Osteoblast (primary cell): ENCODE measurements around the gene EPS8. TPM values are rescaled to one million over a fixed set of nuclear protein-coding genes. Genes with fewer than 3 reads are reported as not detected.

Source experiments
- DNase-seq: peaks from one replicate; pipeline ENCODE4 v3.0.0; 2011; ENCODE audit warnings: low spot score, mixed read lengths; ENCODE audit not compliant: insufficient read length; ENCODE audit errors: missing footprints
- H2AFZ ChIP-seq: 2 replicates; pipeline ENCODE4 v1.6.0; 2011; ENCODE audit warnings: mild to moderate bottlenecking, low read length
- H3K27ac ChIP-seq: 2 replicates; pipeline ENCODE4 v1.5.1; 2011; ENCODE audit warnings: mild to moderate bottlenecking, low read depth, low read length, moderate library complexity
- H3K27me3 ChIP-seq: 2 replicates; pipeline ENCODE4 v1.6.0; 2012; ENCODE audit warnings: mild to moderate bottlenecking, control low read depth, inconsistent platforms, low read length, moderate library complexity; ENCODE audit not compliant: insufficient read depth
- H3K36me3 ChIP-seq: 2 replicates; pipeline ENCODE4 v1.5.1; 2011; ENCODE audit warnings: mild to moderate bottlenecking, low read length, control low read depth, moderate library complexity; ENCODE audit not compliant: insufficient read depth
- H3K4me1 ChIP-seq: 2 replicates; pipeline ENCODE4 v1.5.1; 2011; ENCODE audit warnings: mild to moderate bottlenecking, low read length, control low read depth, moderate library complexity; ENCODE audit not compliant: insufficient read depth
- H3K4me2 ChIP-seq: 2 replicates; pipeline ENCODE4 v1.6.0; 2011; ENCODE audit warnings: mild to moderate bottlenecking, low read length; ENCODE audit not compliant: insufficient read depth
- H3K4me3 ChIP-seq: fragments of 200-600 bp; sonication (generic); 3 replicates; pipeline ENCODE4 v1.5.1; 2012; ENCODE audit warnings: mild to moderate bottlenecking, low read length, inconsistent platforms; ENCODE audit not compliant: insufficient read depth
- H3K79me2 ChIP-seq: 2 replicates; pipeline ENCODE4 v1.6.0; 2012; ENCODE audit warnings: mild to moderate bottlenecking, low read length, control low read depth, inconsistent platforms; ENCODE audit not compliant: insufficient read depth
- H3K9me3 ChIP-seq: 2 replicates; pipeline ENCODE4 v1.5.1; 2011; ENCODE audit warnings: low read depth, low read length, control low read depth
- H4K20me1 ChIP-seq: 2 replicates; pipeline ENCODE4 v1.6.0; 2012; ENCODE audit warnings: mild to moderate bottlenecking, low read length, control low read depth; ENCODE audit not compliant: insufficient read depth
- total RNA-seq: library from RNA; depleted of rRNA; stranded (reverse); fragments of >200 nt; gene quantifications from 2 replicates; pipeline ENCODE4 v1.2.3, GENCODE V29; 2012
- TF ChIP-seq, protein P1 (sequence below): IDR thresholded peaks from 2 replicates; pipeline ENCODE4 v1.5.1; 2011; ENCODE audit warnings: mild to moderate bottlenecking, low read depth, low read length, moderate library complexity; ENCODE audit errors: extremely low read depth

The EPS8 gene
- total RNA-seq, 1 donor, result 160 TPM

DNA sequence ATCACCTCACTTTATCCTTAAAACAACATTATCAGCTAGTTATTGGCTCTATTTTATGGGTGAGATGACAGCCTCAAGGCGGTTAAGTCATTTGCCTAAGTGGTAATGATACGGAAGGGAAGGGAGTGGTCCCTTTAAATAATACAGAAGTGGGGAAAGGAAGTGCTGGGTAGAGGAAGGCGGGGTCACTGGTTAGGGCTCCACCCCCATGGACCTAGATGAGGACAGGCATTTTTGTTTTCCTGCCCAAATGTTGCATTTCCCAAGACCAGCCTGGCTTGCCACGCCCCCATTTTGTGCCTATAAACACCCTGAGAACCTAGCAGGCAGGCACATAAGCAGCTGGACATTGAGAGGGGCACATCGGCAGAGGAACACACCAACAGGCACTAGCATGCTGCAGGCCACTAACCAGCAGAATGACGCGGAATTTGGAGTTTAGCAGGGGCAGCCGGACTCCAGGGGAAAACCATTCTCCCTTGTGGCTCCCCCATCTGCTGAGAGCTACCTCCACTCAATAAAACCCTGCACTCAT, 100.9 kb downstream of the EPS8 start:
- peak overlapping the region; percentile 56 for H3K4me3 ChIP-seq
- H3K27ac ChIP-seq, result peak overlapping the region; percentile 85
- H3K36me3 ChIP-seq, result no peaks in the 10 kb centered on the region
- peaks cover 98% of the 10 kb centered on the region for H3K79me2 ChIP-seq
- H4K20me1 ChIP-seq, result no peaks in the 10 kb centered on the region
- no peak for DNase-seq
- H3K4me2 ChIP-seq, result peak overlapping the region; percentile 80
- no peaks in the 10 kb centered on the region for H3K9me3 ChIP-seq
- H2AFZ ChIP-seq, result no peak overlapping the region
- TF ChIP-seq, protein P1, sequence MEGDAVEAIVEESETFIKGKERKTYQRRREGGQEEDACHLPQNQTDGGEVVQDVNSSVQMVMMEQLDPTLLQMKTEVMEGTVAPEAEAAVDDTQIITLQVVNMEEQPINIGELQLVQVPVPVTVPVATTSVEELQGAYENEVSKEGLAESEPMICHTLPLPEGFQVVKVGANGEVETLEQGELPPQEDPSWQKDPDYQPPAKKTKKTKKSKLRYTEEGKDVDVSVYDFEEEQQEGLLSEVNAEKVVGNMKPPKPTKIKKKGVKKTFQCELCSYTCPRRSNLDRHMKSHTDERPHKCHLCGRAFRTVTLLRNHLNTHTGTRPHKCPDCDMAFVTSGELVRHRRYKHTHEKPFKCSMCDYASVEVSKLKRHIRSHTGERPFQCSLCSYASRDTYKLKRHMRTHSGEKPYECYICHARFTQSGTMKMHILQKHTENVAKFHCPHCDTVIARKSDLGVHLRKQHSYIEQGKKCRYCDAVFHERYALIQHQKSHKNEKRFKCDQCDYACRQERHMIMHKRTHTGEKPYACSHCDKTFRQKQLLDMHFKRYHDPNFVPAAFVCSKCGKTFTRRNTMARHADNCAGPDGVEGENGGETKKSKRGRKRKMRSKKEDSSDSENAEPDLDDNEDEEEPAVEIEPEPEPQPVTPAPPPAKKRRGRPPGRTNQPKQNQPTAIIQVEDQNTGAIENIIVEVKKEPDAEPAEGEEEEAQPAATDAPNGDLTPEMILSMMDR, result no peak
- peaks cover 67% of the 10 kb centered on the region for H3K4me1 ChIP-seq
- H3K27me3 ChIP-seq, result no peaks in the 10 kb centered on the region

DNA sequence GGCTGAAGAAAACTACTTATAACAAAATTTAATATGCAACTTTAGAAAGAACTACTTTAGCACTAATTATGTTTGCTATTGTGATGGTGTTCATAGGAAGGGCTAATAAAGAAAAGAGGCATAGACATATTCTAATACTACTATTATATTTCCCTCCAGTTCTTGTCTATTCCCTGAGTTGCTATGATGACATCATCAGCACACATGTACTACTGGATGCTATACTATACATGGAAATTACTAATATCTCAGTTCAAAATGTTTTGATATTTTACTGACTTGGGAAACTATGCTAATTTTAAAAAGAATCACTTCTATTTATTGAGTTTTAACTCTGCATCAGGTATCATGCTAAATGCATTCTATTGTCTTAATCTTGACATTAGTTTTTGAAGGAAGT, 101.6 kb downstream of the EPS8 start:
- Histone ChIP-seq H2AFZ (no peak overlapping the region), H3K9me3 (no peaks in the 10 kb centered on the region), H3K27me3 (no peaks in the 10 kb centered on the region), H3K27ac (no peak overlapping the region), H3K79me2 (peaks cover 92% of the 10 kb centered on the region), H3K4me3 (no peak overlapping the region), H3K36me3 (no peaks in the 10 kb centered on the region), H3K4me2 (peak overlapping the region; percentile 80), H3K4me1 (peaks cover 65% of the 10 kb centered on the region), H4K20me1 (no peaks in the 10 kb centered on the region)
- TF ChIP-seq, protein P1, result no peak
- DNase-seq, result no peak

DNA sequence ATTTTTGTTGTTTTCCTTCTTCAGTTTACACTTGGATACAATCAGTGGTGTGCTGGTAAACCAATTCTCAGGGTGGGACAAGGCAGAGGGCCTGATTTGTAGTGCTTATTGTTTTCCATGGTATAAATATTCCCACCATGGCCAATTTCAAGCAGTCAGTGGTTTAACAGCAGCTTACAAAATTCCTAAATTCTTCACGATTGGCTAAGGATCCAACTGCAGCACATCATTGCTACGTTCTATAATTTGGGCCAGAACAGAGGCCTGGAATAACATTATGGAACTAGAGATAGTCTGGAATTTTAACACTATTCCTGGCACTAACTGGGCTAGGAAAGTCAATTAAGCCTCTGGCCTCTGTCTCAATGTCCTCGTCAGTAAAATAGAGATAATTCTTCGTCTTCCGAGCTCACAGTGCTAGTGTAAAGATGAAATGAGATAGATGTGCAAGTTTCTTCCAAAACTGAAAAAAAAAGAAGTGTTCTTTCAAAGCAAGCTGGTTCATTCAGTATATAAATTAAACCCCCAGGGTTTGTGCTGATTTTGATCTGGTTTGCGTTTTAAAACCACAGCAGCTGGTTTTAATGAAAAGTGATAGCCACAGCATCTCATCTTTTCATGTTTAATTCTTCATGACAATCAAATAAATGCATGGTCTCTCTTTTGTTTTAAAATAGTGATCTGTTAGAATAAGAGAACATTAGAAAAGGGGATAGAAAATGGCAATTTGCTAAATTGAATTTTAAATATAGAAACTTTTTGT, 104.1 kb downstream of the EPS8 start:
- peak overlapping the region; percentile 42 for H3K27ac ChIP-seq
- H3K79me2 ChIP-seq, result peaks cover 87% of the 10 kb centered on the region
- no peaks in the 10 kb centered on the region for H3K9me3 ChIP-seq
- peak overlapping the region; percentile 3 for H3K4me2 ChIP-seq
- peaks cover 8% of the 10 kb centered on the region for H3K36me3 ChIP-seq
- TF ChIP-seq, protein P1, result no peak
- no peak for DNase-seq
- no peak overlapping the region for H2AFZ ChIP-seq
- H3K27me3 ChIP-seq, result no peaks in the 10 kb centered on the region
- H3K4me3 ChIP-seq, result no peak overlapping the region
- no peaks in the 10 kb centered on the region for H4K20me1 ChIP-seq
- H3K4me1 ChIP-seq, result peaks cover 50% of the 10 kb centered on the region

DNA sequence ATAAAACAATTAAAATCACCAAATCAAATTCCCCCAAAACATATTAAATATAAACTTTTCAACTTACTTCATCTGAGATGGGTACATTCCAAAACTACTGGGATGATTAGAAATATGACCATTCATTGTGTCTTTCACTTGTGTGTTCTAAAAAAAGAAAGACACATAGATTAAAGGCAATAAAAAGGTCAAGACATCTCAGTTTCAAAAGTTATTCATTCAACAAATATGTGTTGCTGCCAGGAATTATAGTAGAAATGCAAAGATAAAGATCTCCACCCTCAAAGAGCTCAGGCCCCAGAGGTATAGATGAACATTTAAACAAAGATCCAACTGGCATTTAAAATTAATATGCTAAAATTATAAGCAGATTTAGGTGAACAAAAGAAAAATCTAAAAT, 106.4 kb downstream of the EPS8 start:
- Histone ChIP-seq H3K4me1 (peaks cover 43% of the 10 kb centered on the region), H3K79me2 (peaks cover 85% of the 10 kb centered on the region), H3K27me3 (no peaks in the 10 kb centered on the region), H2AFZ (no peak overlapping the region), H3K4me3 (no peak overlapping the region), H3K36me3 (peaks cover 8% of the 10 kb centered on the region), H4K20me1 (no peaks in the 10 kb centered on the region), H3K27ac (peak overlapping the region; percentile 26), H3K4me2 (no peak overlapping the region), H3K9me3 (no peaks in the 10 kb centered on the region)
- TF ChIP-seq, protein P1, result no peak
- DNase-seq, result no peak
